ENCODE data around the gene MAU2.
"Not testable (repeated sequence)": the region's sequence is repeated elsewhere in the genome, so short reads cannot be mapped to it uniquely, and the experiment has no call there.

The MAU2 gene

GRCh38 chr19:19385131-19385895 lies 64.7 kb downstream of the MAU2 start:
- peak; percentile 96 for DNase-seq (ENCODE audit: low read depth)

GRCh38 chr19:19385896-19386869 lies 65.6 kb downstream of the MAU2 start:
- DNase-seq (ENCODE audit: low read depth), result no peak

DNA sequence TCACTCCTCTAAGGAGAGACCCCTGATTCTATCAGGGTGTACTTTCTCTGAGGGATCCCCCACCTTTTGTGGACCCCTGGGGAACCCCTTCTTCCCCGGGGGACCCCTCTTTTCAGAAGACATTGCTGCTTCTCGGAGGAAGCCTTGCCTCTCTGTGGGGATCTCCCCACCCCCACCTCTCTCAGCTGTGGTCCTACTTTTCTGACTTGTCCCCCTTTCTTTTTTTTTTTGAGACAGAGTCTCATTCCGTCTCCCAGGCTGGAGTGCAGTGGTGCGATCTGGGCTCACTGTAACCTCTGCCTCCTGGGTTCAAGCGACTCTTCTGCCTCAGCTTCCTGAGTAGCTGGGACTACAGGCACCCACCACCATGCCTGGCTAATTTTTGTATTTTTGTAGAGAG lies 66.5 kb downstream of the MAU2 start:
- DNase-seq (ENCODE audit: low read depth), result no peak

DNA sequence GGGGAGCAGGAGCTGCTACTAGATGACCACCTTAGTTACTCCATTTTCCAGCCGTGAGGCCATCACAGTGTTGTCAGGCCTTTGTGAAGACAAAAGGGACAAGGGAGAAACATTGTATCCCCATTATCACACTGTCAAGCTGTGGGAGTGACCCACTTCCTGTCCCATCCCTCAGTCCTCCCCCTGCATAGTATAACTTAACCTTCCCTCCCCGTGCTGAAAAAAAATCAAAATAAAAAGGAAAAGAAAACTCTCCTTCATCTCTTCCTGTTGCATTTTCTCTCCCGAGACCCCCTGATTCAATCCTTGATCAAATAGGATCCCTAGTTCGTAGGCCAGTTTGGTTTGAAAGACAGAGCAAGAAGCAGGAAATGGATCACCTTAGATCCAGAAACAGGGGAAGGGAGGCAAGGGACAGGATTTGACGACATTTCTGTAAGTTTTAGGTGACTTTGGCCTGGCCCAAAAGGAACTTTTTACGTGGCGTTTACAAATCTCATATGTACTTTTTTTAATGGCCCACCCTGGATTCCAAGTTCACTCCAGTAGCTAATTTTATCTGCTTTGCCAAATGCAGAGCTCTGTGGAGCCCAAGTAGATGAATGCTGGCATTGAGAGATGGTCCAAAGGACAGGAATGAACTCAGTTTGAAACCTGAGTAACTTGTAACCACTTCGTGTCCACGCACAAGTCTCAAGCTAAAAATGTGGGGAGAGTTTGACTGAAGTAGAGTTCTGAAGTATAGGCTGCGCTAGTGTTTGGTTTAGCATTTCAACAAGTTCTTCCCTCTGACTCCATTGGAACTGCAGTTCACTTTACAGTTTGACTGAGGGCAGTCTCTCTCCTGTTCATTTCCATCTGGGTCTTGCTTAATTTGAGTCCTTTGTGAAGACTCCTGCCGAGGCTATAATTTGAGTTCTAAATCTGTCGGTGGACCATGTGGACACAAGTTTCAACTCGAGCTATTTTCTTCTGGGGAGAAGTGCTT lies 68.2 kb downstream of the MAU2 start:
- no peak for DNase-seq (ENCODE audit: low read depth)

GRCh38 chr19:19389683-19390082 lies 69.1 kb downstream of the MAU2 start:
- DNase-seq (ENCODE audit: low read depth), result not testable (repeated sequence)

DNA sequence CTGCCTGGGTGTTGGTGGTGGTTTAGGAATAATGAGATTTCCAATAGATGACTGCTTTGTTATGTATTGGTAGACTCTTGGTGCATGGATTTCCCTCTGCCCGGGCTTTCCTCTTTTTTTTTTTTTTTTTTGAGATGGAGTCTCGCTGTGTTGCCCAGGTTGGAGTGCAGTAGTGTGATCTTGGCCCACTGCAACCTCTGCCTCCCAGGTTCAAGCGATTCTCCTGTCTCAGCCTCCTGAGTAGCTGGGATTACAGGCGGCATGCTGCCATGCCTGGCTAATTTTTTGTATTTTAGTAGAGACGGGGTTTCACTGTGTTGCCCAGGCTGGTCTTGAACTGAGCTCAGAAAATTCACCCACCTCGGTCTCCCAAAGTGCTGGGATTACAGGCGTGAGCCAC lies 73.7 kb downstream of the MAU2 start:
- DNase-seq (ENCODE audit: low read depth), result not testable (repeated sequence)

GRCh38 chr19:19399733-19400433 lies 79.3 kb downstream of the MAU2 start:
- no peak for DNase-seq (ENCODE audit: low read depth)

GRCh38 chr19:19402656-19403372 lies 82.2 kb downstream of the MAU2 start:
- no peak for DNase-seq (ENCODE audit: low read depth)

GRCh38 chr19:19403373-19403901 lies 82.8 kb downstream of the MAU2 start:
- no peak for DNase-seq (ENCODE audit: low read depth)

DNA sequence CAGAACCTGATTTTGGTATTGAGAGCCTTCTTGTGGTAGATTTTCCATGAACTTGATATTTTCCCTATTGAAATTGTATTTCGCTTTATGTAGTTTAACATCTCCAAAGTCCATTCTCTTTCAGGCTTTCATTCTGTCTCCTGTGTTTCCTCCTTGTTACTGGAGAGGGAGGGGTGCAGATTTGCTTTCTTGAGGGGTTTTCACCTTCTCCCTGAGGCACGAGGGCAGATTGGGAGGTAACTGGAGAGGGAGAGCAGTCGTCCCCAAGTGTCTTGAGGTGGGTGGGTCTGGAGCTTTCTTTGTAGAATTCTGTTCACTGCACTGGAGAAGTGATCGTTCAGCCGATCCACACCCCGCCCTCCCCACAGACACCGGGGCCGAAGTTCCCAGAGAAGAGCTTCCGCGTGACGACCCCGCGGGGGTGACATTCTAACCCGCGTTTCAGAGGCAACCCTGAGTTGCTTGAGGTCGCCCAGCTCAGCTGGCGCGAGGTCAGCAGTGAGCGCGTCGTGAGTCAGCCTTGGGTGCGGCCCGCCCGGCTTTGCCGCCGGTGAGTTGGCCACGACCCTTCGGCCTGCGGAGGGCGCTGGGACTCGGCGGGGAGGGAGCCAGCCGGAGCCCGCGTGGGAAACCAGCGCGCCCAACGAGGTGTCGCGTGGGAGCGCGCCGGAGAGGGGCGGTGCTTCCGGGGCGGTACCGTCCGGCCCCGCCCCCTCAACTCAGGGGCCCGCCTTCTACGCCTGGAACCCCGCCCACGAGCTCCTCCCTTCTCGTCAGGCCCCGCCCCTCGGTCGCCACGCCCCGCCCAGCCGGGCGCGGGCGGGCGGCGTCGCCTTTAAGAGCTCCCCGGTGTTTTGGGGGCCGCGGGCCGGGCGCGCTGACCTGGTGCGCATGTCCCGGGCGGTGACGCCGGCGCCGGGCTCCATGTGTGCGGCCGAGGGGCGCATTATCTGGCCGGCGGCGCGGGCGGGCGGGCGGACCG lies 84.5 kb downstream of the MAU2 start, which contains the start of gene GATAD2A:
Gene GATAD2A, plus strand, starts transcription at position 797 of the 982 bp plus-strand sequence. CDS start 59,671 bp downstream, outside the sequence.
- peak; percentile 61 for DNase-seq (ENCODE audit: low read depth)

DNA sequence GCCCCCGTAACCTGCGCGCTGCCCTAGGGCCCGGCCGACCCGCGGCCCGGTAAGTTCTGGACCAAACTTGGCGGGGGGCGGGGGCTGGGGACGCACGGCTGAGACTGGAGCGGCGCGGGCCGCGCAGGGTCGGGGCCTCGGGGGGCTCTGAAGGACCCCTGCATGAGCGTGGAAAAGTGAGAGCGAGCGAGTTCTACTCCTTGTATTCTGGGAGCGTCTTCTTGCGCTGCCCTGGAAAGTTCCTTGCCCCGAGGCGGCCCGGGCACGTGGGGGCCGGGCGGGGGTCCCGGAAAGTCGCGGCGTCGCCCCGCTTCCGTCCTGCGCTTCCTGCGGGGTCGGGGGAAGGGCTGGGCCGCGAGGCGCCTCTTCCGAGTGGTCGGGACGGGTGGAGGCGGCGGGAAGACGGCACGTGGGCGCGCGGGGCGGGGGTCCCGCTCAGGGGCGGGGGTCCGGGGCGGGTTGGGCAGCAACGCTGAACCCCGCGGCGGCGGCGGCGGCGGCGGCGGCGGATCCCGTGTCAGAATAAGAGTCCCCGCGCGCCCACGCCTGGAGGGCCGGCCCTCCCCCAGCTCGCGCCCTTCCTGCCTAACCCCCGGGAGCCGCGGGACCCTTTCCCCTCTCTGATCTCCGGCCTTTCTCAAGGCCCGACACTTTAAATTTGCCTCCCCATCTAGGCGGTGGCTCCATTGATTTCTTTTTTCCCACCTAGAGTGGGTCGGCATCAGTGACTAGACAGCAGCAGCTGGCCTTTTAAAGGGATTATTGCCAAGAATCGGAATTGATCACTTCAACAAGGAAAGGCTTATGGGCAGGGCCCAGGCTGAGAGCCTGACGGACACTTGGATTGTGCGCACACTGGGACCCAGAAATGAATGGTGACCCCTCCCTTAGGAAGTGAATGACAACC lies 85.6 kb downstream of the MAU2 start:
- DNase-seq (ENCODE audit: low read depth), result no peak

- no peak for DNase-seq (ENCODE audit: low read depth)
Measured at GRCh38 chr19:19406878-19407632, 86.4 kb downstream of the MAU2 start.

DNA sequence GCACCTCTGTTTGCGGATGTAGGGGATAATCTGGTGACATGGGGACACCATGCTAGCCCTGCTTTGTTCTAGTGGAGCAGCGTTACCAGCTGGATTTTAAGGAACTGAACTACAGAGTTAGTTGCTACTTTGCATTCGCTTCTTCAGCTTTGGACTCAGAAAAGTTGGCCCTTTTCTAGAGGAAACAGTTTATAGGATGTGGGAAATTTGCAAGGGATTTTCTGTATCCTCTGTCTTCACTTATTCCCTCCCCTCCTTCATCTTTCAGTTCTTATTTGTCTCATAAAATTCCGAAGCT lies 87.0 kb downstream of the MAU2 start:
- no peak for DNase-seq (ENCODE audit: low read depth)
